Cortex of kidney (tissue), 1 donor: ENCODE measurements around the gene IRAG1.

ENCODE experiments used
- DNase-seq: peaks from one replicate; lab custom pipeline; 2025; lab: John Stamatoyannopoulos, UW

Gene IRAG1

DNA sequence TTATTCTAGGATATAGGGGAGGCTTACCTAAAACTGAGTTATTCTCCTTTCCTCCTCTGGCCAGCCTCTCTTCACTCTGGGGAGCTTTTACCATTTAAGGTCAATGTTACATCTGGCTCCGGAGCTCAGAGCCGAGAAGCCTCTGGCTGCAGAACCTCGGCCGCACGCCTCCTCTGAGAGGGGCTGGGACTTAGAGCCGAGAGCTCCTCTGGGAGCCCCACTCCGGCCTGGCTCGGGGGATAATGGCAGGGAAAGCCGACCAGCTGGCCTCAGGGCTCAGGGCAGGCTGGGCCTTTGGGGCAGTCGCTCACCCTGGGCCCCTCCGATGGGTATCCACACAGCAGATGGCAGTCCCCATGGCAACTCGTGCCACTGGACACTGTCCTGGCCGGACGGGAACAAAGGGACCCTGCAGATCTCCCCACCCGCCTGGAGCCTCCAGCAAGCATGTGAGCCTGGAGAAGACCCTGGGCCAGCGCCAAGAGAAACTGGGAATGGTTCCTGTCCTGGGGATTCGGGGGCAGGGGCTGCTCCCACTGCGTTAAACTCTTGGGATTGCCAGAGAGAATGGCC is at the start of gene IRAG1:
Gene IRAG1 (minus strand): TSS at position 247 of the 573 bp plus-strand sequence. CDS start 153 bp downstream, at position 94.
- DNase-seq, result no peak

- no peak for DNase-seq
These were observed 49.1 kb upstream of the IRAG1 start for GRCh38 chr11:10742460-10743208.

- no peak for DNase-seq
These were observed 42.2 kb upstream of the IRAG1 start for GRCh38 chr11:10735481-10736475.

- no peak for DNase-seq
These were observed 37.6 kb upstream of the IRAG1 start for GRCh38 chr11:10731064-10731680.

- DNase-seq, result no peak
These were observed 36.6 kb upstream of the IRAG1 start for GRCh38 chr11:10730151-10730550.

DNA sequence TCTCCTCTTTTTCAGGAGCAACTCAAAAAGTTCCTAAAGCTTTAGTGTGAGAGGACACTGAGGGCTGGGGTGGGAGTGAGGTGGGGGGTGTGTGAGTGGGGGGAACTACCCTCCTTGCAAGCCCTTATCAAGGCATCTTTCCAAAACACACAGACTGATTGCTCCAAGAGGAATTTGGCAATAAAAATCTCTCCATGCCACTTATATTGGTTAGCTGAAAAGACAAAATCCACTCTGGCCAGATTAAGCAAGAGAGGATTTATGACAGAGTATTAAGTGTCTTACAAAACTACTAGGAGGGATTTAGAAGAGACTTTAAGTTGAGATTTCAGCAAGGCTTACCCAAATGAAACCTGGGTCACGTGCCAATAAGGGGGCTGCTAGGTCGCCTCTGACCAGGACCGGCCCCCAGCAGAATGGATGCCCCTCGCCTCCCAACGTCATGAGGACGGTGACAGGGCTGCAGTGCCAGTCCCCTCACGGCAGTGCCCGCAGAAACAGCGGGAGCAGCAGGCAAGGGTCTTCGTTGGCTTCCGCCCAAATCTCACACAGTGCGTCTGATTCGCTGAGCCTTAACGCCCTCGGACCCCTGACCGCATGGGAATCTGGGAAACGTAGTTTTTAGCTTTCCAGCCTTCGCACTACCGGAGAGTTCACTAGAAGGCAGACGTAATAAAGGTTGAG is 35.4 kb upstream of the IRAG1 start:
- DNase-seq, result no peak

GRCh38 chr11:10728154-10728553 is 34.6 kb upstream of the IRAG1 start:
- DNase-seq, result no peak

DNA sequence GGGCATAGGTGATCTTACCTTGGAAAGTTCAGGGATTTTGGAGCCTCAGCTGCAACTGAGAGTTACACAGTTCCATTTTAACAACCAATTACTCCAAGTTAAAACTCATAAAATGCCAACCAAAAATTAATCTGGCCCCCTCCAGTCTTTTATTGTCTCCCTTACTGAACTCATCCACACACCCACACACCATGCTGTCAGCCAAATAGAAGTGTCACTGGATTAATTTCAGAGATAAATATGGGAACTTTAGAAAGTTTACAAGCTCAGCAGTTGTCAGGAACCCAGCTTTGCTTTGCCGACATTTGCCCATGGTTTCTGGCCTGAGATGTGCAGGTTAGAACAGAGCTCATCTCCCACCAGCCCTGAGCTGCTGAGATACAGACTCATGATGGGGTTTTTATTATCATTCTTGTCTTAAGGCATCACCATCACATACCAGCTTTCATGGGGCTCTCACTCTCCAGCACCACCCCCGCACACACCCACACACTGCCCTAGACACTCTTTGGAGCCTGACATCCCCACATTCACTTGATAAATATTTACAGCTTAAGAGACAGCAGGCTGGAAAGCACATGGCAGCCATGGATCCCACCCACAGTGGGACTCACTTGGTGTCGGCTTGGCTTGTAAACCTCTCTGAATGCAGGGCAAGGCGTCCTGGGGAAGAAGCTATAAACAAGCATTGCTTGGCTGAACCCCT is 33.7 kb upstream of the IRAG1 start:
- DNase-seq, result no peak

- no peak for DNase-seq
These were observed 32.3 kb upstream of the IRAG1 start for GRCh38 chr11:10725907-10726253.

GRCh38 chr11:10725114-10725906 is 31.8 kb upstream of the IRAG1 start:
- no peak for DNase-seq

DNA sequence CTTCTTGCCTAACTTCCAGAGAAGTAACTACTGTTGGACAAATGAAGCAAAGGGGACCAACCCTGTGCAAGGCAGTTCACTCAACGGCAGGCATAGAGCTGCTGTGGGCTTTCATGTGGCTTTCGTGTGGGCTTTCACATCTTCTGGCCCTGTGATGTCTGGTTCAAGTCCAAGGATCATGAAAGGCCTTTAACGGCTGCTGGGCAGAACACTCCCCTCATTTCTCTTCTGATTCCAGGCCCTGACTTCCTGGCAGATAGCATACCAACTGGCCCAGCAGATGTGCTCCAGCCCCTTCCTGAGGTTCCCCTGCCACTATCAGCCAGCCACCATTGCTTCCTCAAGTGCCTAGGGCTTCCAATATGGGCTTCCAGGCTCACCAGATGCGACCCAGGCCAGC is 28.8 kb upstream of the IRAG1 start:
- no peak for DNase-seq

DNA sequence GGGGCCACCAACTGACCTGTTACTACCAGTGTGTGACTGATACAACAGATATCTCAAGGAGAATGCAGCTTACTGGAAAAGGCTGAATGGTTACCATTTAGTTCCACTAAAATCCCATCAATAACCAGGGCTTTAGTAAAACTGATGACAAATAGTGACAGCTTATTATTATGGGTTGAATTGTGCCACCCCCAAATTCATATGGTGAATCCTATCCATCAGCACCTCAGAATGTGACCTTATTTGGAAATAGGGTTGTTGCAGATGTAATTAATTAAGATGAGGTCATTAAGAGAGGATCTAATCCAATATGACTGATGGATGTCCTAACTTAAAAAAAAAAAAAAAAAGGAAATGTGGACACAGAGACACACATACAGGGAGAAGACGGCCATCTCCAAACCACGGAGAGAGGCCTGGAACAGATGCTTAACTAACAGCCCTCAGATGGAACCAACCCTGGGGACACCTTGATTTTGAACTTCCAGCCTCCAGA is 27.4 kb upstream of the IRAG1 start:
- DNase-seq, result no peak

DNA sequence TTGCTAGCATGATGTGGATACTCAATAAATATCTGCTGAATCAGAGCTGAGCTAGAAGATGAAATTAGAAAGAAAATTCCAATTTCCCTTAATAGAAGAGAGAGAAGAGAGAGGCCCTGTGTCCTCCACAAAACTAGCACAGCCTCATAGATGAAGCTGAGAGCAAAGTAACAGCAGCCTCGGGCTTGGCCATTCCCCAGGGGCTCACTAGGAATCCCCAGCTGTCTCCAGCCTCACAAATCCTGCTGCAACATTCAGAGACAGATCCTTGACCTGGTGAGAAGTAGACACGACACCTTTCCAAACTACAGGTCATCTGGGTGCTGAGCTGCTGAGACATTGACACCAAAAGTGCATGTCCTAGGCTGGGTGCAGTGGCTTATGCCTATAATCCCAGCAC is 26.1 kb upstream of the IRAG1 start:
- no peak for DNase-seq

- DNase-seq, result no peak
These were observed 23.1 kb upstream of the IRAG1 start for GRCh38 chr11:10716543-10717259.

DNA sequence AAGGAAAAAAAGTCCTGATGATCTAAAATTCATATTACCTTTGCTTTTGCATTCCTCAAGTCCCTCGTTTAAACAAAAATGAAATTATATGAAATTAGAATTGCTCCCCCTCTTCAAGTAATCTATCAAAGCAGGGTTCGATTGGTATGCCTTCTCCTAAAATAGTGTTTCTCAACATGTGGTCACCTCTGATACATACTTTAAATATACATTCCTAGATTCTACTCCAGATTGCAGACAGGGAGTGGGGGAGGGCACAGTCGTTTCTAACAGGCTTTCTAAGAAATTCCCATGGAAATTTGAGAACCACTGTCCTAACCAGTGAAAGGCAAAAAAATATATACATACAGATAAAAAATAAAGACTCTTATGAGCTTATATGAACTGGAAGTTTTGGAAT is 22.6 kb upstream of the IRAG1 start:
- DNase-seq, result no peak

DNA sequence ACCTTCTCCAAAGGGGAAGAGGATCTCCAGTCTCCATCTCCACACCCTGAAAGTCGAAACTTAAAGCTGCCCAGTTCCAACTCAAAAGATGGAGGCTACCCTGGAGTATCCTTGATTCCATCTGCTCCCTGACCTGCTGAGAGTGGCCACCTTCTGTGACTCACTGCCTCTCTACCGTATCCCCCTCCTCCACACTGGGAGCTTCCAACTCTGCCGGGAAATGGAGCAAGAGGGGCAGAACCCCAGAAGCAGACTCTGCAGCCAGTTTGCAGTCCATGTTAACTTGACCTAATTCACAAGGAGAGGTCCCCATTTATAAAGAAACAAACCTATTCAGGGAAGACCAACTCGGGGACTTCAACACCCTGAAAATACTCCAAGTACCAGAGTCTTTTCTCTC is 22.0 kb upstream of the IRAG1 start:
- no peak for DNase-seq

GRCh38 chr11:10709299-10710086 is 15.9 kb upstream of the IRAG1 start:
- no peak for DNase-seq

- DNase-seq, result no peak
These were observed 14.6 kb upstream of the IRAG1 start for GRCh38 chr11:10708131-10708530.

DNA sequence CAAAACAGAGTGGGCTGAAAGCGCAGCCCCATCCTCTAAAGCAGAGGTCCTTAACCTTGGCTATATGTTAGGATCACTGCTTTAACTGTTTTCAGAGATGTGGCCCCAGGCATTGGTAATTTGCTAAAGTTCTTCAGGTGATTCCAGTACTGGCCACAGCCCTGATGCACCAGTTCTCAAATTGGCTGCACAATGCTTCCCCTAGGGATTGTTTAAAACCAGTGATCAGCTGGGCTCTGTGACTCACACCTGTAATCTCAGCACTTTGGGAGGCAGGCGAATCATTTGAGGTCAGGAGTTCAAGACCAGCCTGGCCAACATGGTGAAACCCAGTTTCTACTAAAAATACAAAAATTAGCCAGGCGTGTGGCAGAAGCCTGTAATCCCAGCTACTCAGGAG is 8.4 kb upstream of the IRAG1 start:
- no peak for DNase-seq
